SK-N-DZ (cell line): ENCODE data around the gene ABCF1.

ENCODE experiments used
- DNase-seq: peaks from one replicate; pipeline ENCODE4 v3.0.0-alpha.2; 2015; ENCODE audit warnings: low spot score

The ABCF1 gene

DNA sequence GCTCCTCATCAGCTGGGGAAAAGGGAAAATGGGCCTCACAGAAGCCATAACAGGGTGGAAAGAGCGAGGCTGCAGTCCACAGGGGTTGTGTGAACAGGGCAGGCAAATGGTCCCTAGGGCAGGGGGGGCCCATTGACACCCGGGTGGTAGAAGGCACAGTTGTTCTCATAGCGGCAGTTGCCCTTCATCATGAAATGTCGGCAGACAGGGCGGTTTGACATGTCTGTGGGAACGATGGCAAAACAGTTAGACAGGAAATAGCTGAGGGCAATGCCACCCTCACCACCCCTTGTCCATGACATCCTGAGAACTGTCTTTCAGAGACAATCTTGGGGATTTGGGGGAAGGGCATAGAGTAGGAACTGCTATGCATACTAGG is 30.2 kb downstream of the ABCF1 start:
- DNase-seq: no peak

DNA sequence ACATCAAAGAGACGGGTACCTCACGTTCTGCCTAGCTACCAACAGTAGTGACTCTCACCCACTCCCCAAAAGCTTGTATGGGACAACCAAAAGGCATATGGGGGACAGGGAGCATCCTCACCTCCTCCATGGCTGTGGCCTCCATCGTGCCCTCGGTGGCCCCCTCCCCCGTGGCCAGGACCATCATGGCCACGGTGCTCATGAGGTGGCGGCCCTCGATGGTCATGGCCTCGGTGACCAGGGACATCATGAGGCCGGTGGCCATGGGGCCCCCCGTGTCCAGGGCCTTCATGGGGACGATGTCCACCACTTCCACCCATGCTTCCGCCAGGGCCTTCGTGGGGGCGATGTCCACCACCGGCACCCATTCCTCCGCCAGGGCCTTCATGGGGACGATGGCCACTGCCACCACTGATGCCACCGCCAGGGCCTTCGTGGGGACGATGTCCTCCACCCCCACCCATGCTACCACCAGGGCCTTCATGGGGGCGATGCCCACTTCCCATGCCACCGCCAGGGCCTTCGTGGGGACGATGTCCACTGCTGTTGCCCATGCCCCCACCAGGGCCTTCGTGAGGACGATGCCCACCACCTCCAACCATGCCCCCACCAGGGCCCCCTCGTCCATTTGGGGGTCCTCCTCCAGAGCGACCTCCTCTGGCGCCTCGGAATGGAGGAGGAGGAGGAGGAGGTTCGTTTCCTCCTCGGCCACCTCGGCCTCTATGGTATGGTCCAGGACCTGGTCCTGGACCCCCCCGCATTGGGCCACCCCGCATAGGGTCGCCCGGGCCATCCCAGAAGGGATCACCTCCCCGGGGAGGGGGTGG is 30.8 kb downstream of the ABCF1 start:
- no peak for DNase-seq

DNA sequence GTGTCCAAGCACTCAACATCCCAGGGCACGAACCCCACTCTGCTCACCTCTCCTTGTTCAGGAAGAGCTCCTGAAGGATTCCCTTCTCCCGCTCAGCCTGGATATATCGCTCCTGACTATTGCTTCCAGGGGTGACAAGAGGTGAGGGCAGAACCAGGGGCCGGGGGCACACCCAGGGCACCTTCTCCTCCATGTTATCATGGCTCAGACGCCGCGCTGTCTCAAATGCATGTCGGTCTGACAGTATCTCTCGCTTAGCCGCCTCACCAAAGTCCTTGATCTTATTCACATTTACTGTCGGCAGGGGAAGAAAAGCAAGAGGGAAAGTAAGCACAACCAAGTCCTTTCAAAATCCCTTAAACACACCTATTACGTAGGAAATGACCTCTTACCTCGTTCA is 32.7 kb downstream of the ABCF1 start:
- DNase-seq: no peak

DNA sequence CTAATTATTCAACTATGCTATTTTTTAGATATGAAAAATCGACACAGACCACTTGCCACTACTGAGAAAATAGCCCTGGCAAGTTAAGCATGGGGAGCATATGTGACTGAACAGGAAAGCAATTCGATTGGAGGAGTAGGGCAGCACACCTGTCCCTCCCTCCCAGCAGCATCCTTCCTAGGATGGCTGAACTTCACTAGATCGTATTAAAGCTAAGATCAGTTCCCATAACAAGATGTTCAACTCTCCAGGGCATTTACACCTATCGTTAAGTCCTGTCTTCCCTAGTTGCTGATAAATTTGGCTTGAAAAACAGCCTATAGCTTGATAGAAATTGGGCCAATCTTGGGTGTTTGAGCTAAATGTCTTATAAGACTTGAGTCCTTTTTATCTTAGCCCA is 38.8 kb downstream of the ABCF1 start:
- no peak for DNase-seq

DNA sequence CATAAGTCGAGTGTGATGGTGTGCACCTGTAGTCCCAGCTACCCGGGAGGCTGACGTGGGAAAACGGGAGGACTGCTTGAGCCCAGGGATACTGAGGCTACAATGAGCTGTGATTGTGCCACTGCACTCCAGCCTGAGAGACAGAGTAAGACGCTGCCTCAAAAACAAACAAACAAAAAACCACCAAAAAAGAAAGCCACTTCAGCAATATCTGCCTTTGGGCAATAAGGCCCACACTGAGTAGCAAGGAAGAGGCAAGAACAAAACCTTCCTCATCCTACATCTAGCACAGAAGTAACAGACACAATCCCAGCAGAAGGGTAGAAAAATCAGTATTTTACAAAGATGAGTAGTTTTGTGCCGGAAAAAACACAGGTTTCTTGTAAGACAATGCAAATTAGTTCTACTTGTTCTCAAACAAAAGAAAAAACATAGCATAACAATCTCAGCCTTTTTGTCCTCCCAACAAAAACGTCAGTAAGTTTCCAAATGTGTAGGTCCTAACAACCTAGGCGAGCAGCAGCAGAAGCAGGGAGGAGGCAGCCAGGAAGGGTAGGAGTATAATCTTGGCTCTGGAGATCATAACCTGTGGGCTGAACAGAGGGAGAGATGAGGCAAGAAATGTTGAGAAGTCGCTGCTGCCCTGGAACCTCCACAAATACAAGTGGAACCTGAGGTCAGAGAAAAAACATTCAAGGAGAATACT is 40.1 kb downstream of the ABCF1 start:
- DNase-seq: no peak

DNA sequence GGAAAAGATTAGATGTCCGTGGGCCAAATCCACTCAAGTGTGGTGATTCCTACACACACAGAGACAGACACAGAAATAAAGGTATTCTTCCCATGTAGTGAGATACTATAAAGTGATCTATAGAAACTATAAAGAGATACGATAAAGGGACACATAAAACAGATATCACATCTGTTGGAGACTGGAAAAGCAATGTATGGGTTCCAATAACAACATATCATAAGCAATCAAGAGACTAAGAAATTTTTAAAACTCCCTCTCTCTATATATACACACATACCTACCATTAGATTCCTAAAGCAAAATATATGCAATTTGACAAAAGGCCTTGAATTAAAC is 40.6 kb downstream of the ABCF1 start:
- DNase-seq: no peak

DNA sequence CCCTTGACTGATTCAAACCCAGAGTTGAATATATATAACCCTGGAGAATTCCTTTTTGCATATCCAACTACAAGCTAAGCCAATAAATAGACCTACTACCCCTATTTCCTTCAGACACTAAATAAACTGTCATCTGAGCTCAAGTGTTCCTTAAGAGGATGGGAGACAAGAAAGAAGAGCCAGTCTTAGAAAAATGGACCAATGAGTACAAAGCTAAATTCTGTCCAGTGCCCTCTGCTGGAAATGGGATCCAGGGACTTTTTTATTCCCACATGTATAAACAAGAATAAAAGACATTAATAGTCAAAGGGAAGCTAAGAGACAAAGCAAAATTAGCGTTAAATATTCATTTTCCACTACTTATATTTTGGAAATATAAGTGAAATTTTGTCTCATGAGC is 41.0 kb downstream of the ABCF1 start:
- DNase-seq: no peak

DNA sequence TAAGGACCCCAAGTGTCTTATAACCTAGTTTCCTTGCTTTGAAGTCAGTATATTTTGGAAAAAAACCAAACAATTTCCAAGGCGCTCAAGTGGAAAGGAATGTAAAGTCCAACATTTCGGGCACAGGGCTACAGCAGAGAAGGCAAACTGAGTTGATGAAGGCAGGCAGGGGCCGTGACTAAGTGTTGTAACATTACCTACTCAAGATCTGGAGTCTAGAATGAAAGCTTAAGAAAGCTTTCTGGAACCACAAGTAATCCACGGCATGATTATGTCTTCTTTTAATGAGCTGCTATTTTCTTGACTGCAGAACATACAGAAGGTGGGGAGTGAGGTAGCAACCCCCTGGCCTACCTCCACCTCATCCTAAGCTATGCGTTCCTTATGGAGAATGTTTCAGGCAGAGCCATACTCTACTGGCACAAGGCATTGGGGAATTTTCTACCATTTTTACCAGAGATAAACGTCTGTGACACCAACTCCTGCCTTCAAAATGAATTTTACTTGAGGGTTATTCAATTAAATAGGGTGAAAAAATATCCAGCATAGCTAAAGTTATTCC is 41.5 kb downstream of the ABCF1 start:
- no peak for DNase-seq

DNA sequence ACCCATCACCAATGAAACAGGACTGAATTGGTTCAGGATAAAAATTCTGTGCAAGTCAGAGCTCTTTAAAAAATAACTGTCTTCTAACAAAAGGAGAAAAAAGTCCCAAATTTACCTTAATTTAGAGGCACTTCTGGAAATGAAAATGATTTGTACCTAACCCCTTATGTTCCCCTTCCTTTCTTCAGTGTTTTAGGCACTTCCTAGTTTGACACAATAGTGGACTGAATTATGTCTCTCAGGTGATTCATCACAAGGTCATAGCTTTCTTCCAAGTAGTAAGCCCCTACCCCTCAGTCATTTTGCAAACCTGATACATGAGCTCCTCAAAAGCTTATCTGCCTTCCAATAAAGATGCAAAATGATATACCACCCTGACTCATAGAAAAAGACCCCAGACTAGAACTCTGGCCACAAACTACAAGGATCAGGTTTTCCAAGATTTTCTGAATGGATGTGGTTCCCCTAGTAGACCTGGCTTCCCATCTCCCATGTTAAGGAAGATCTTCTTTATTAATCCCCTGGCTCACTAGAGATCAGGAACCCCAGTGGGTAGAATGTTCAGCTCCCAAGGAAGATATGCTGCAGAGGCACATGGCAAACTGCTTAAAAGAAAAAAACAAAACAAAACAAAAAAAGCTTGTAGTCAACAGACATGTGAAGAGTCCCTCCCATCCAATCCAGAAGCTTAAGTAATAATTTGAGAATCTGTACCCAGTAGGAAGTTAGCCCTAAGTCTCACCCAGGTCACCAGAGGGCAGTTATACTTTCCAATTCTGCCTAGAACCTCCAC is 42.2 kb downstream of the ABCF1 start:
- no peak for DNase-seq

DNA sequence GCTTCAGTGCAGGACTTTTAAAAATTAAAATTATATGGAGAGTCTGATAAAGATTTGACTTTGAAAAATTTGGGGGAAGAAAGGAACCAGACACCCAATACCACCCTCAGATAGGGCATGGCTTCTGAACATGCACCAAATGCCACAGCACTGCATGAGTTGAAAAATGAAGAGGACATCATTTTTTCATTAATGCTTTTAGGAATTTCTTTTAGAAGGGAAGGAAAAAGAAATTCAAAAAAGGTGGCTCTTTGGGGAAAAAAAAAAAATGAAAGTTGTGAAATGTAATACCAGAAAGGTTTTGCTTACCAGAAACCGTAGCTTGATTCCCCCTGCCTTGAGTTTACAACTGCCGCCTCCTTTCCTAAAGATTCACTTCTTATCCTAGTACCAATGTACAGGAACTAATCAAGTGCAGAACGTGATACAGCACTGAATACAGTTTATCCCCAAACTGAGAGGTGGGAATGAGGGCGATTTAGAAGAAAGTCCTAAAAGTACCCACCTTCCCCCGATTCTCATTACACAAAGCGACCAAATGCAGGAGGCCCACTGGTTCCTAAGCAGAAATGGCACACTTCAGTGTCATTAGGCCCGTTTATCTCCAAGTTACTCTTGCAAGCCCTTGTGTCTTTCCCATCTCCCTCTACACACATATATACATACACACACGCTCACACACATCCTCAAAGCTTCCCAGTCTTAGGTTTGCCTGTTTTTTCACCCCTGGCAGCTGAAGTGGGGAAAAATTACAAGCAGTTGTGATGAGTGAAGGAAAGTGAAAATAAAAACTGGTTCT is 43.0 kb downstream of the ABCF1 start:
- DNase-seq: peak; percentile 40

DNA sequence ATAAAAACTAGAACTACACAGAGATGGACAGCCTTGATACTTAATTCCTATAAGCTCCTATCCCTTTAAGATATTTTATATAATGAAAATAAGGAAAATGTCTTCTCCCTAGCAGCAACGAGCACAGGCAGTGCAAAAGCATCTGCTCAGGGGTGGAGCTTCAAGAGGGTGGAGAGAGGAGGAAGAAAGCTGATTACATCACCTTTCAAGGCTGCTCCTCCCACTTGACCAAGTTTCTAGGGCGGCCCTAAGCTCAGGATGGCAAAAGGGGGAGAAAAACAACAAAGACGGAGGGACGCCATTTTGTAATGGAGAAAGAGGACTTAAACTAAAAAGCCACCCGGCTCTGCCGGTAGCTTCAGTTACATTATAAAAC is 43.6 kb downstream of the ABCF1 start:
- peak; percentile 98 for DNase-seq

DNA sequence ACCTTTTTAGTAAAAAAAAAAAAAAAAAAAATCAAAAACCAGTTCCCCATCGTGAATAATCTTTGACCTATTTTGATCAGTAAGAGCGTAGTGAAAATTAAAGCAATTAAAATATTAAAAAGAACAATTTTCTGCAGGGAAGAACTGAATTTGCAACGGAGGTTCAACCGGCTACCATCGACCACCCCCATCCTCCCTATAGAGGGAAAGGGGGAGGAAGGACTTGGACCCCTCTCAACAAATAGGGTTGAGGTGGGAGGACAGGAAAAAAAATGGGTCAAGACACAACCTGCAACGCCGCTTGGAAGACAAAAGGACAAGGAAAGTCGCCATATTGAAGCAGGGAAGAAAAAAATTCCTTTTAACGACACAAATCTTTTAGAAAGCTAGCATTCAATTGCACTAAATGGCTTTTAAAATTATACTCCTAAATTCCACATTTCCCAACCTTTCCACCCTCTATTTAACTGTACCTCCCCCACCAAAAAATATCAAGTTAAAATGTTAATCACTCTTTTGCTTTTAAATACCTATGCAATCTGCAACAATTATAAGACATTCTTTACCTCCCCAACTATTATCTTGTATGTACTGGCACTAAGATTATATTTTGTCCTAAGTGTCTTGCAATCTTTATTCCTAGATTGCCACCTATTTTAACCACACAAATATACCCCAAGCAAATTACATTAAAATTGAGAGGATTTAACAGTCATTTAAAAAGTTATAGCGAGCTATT is 44.1 kb downstream of the ABCF1 start:
- peak; percentile 77 for DNase-seq

DNA sequence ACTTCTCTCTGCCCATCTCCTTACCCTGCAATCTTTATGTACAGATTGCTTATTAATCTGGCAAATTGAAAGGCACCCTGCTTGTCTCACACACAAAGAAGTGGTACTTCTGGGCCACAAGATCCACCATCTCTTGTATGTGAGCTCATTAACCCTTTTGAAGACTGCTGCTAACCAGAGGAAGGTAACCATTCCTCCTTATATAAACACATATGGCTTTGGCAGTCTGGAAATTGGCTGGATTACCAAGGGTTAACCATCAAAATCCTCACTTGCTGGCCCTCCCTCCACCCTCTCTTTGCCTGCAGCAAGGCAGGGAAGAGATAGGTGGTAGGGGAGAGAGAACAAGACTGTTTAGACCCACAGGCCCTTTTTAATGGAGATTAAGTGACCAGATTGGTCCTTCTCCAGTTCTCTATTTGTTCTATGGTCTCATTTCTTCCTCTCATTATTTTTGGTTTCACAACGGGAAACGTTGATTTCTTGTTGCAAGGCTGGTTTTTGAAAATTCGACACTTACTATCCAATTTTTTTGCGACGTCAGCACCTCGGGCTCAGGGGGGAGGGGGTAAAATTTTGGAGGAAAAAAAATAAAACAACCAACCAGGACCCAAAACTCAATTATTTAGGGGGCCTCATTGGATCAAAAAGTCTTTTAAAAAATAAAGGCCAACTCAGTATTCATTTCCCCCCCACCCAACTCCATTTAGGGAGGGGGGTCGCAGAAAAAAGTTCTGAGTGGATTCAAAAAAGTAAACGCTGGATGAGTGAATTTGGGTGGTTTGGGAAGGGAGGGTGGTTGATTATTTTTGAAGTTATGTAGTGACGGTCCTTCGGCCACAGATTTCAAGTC is 44.9 kb downstream of the ABCF1 start:
- DNase-seq: peak; percentile 60

DNA sequence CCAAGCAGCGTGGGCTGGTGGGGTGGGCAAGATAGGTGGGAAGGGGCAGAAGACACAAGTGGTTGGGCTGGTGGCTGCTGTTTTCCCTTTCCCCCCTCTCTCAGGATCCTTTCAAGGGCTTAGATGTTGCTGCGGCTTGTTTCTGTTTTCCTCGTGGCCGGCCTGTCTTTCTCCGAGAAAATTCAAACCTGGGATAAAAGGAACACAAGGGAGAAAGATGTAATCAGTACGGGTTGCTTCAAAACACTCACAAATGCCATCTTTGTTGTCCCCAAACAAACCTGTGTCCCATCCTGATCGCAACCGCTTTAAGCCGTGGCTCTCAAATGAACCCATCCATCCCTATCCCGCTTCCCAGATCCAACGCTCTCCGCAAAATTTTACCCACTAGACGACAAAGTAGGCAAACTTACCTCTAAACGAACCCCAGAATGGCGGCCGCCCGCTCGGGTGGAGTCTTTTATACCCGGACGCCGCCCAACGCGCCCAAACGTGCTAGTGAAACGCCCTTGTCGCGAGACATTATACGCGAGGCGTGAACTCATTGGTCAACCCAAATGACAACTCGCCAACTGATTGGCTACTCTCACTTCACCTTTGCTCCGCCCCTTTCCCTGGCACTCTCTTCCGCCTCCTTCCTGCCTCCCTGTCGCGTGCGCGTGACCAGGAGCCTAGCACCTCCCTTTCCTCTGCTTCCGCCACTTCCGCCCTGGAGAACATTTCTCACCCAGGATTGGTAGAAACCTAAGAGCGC is 45.7 kb downstream of the ABCF1 start, which contains the start of gene PPP1R10:
PPP1R10 (minus strand) TSS at position 433 of the 754 bp plus-strand sequence. CDS start 7,299 bp downstream, outside the sequence.
- DNase-seq: peak; percentile 100

DNA sequence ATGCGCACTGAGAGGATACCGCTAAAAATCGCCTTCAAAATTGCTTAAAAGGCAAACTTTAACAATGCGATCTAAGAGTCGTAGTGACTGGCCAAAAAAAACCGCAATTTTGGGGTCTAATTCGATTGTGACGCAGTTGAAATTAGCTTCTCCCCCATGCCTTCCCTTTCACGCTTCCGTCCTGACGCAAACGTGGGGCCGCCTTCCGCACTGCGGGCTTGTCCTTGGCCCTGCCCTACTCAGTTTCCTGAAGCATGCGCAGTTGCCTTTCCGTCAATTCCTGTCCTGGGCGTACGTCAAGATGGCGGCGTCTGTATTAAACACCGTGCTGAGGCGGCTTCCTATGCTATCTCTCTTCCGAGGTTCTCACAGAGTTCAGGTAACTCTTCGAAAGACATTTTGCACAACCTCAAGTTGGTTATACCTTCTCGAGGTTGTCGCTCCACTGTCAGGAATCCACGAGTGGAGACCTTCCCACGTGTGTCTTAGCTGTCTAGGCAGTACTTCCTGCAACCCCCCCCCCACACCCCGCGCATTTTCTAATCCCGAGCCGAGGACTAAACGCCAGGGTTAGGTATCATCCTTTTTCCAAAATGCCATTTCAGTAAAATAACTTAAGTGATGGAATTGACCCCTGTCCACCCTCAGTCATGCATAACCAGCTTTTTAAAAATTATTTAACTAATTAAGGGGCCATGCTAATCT is 46.5 kb downstream of the ABCF1 start, which contains the start of gene MRPS18B:
MRPS18B (plus strand) TSS at position 276 of the 705 bp plus-strand sequence; CDS start at position 302, 26 bp downstream.
- DNase-seq: peak; percentile 98

DNA sequence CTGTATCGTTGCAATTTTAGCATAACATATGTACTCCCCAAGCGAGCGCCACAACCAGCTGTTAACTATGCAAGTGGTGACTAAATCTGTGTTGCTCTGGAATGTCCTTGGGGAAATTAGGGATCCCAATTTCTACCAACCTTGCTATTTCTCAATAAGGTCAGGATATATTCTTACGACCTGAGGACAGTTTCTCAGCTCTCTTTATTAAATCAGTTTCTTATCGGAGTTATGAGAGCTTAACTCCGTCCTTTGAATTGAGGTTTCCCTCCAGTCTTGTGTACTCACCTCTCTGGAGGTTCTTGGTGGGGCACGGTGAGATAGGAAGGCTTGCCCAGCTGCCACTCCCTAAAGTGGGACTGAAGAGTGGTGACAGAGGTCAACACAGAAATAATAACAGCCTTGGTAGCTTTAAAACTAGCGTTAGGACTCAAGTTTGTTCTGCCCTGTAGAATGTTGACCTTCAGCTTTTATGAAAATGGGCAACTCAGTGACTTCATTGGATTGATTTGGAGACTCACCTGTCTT is 47.1 kb downstream of the ABCF1 start:
- DNase-seq: no peak

DNA sequence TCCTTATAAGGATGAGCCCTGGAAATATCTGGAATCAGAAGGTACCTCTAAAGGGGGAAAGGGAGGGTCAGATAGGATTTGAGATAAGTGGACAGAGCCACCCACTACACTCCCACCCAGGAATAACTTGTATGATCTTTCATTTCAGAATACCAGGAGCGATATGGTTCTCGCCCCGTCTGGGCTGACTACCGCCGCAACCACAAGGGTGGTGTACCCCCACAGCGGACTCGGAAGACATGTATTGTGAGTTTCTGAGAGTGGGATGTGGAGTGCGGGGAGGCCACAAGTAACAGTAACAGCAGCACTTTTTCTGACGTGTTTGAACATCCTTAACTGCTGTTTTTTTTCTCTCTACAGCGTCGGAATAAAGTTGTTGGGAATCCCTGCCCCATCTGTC is 48.3 kb downstream of the ABCF1 start:
- no peak for DNase-seq

DNA sequence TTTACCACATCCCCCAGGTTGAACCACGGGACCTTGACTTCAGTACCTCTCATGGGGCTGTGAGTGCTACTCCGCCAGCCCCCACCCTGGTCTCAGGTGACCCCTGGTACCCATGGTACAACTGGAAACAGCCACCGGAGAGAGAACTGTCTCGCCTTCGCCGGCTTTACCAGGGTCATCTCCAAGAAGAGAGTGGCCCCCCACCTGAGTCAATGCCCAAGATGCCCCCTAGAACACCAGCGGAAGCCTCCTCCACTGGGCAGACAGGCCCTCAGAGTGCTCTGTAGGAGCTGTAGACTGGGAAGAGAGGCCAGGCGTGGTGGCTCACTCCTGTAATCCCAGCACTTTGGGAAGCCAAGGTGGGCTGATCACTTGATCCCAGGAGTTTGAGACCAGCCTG is 54.3 kb downstream of the ABCF1 start:
- no peak for DNase-seq
